Thymus (tissue), 11 donors: ENCODE measurements around the gene PSAP. TPM values are rescaled to one million over a fixed set of nuclear protein-coding genes. Genes with fewer than 3 reads are reported as not detected.

ENCODE experiments used
- DNase-seq, 9 donors: peaks; one replicate each; pipeline ENCODE4 v3.0.0-alpha.2; 2013; ENCODE audit warnings: low spot score in 9 of 9, low read depth in 6 of 9, missing footprints in 1 of 9
- H3K27ac ChIP-seq, 2 donors: one replicate each; pipeline ENCODE4 v1.5.1; 2013; ENCODE audit warnings: control low read depth in 1 of 2, low read depth in 1 of 2, low read length in 1 of 2, mild to moderate bottlenecking in 1 of 2, moderate library complexity in 1 of 2
- H3K27me3 ChIP-seq, 2 donors: one replicate each; pipeline ENCODE4 v1.5.1; 2013; ENCODE audit warnings: low read length in 1 of 2; ENCODE audit not compliant: control insufficient read depth in 2 of 2, insufficient read depth in 1 of 2
- H3K36me3 ChIP-seq, 2 donors: one replicate each; pipeline ENCODE4 v1.5.1; 2013; ENCODE audit warnings: low read length in 1 of 2, mild to moderate bottlenecking in 1 of 2, moderate library complexity in 1 of 2; ENCODE audit not compliant: control insufficient read depth in 2 of 2, insufficient read depth in 2 of 2
- H3K4me1 ChIP-seq, 2 donors: one replicate each; pipeline ENCODE4 v1.5.1; 2013; ENCODE audit warnings: low read length in 2 of 2; ENCODE audit not compliant: control insufficient read depth in 2 of 2, insufficient read depth in 2 of 2
- H3K4me3 ChIP-seq, 2 donors: one replicate each; pipeline ENCODE4 v1.5.1; 2013; ENCODE audit warnings: low read length in 2 of 2, control low read depth in 1 of 2, mild to moderate bottlenecking in 1 of 2
- H3K9me3 ChIP-seq, 2 donors: one replicate each; pipeline ENCODE4 v1.5.1; 2013; ENCODE audit warnings: low read length in 1 of 2, mild to moderate bottlenecking in 1 of 2; ENCODE audit not compliant: control insufficient read depth in 2 of 2, insufficient read depth in 1 of 2
- WGBS: extraction: QIAGEN DNeasy Blood & Tissue Kit; methylation state at CpG from one replicate; pipeline ENCODE4 v1.1.7; 2013; 5-methylcytosine and 5-hydroxymethylcytosine counted together
- polyA plus RNA-seq: library from polyadenylated mRNA; stranded (reverse); fragments of 200-250 nt; gene quantifications from one replicate; pipeline ENCODE4 v1.2.3, GENCODE V29; 2013
- total RNA-seq: library from RNA; stranded (reverse); fragments of 120-200 nt; gene quantifications from one replicate; pipeline ENCODE4 v1.2.4, GENCODE V29; 2013
- donor health status: healthy.

The PSAP gene
- total and polyA plus RNA-seq, 2 donors = 579 to 613 TPM

DNA sequence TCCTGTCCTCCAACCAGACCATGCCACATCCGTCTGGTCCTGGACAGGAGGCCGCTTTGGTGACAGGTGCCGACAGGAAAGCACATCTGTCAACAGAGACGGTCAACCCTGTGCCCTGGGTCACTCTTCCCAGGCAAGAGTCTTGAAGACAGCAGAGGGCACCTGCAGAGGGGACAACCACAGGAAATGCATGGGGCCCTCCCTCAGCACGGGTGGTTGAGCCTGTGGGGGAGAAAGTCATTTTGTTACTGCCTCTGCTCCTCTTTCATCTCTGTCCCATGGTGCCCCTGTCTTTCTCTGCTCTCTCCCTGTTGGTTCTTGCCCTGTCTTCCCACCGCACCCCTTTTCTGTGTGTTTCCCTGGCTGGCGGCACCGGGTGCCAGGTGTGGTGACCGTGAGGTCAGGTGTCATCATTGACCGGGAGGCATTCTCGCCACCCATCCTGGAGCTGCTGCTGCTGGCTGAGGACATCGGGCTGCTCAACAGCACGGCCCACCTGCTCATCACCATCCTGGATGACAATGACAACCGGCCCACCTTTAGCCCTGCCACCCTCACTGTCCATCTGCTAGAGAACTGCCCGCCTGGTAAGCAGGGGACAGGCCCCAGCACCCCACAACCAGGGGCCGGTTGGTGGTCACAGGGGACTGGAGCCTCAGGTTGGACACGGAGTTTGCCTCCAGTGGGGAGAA is 60.2 kb downstream of the PSAP start:
- 45% methylated on average over 17 of the region's 17 CpGs for WGBS

DNA sequence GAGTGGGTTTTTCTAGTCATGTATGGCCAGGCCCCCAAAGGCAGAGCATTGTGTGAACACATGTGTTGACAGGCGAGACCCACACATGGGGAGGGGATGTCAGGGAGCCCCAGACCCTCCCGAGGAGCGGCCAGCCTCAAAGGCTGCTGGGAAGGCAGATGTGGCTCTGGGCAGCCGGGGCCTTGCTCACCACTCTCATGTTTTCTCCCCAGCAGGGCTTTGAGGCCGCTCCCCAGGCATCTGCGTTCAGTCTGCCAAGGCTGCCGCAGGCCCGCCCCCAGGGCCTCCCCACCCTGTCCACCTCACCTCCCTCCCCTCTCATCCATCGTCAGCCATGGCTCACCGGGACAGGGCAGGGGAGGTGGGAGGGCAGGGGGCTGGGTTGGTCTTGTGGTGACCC is 61.2 kb downstream of the PSAP start:
- H3K4me1 ChIP-seq = peaks cover 6 to 13% of the 10 kb centered on the region in 2 donors
- H3K27me3 ChIP-seq = no peaks in the 10 kb centered on the region
- H3K4me3 ChIP-seq = no peak overlapping the region
- DNase-seq = no peak
- H3K27ac ChIP-seq = no peak overlapping the region
- 98% methylated on average over 10 of the region's 10 CpGs for WGBS
- H3K9me3 ChIP-seq = no peaks in the 10 kb centered on the region
- no peaks in the 10 kb centered on the region for H3K36me3 ChIP-seq

More for the DNA sequence above, 60.2 kb downstream of the PSAP start:
- H3K9me3 ChIP-seq = no peaks in the 10 kb centered on the region
- no peaks in the 10 kb centered on the region for H3K36me3 ChIP-seq
- peak in 1 of 9 donors; percentile 56 for DNase-seq
- H3K27ac ChIP-seq = no peak overlapping the region
- H3K4me1 ChIP-seq = peaks cover 6 to 13% of the 10 kb centered on the region in 2 donors
- H3K27me3 ChIP-seq = no peaks in the 10 kb centered on the region
- H3K4me3 ChIP-seq = no peak overlapping the region

DNA sequence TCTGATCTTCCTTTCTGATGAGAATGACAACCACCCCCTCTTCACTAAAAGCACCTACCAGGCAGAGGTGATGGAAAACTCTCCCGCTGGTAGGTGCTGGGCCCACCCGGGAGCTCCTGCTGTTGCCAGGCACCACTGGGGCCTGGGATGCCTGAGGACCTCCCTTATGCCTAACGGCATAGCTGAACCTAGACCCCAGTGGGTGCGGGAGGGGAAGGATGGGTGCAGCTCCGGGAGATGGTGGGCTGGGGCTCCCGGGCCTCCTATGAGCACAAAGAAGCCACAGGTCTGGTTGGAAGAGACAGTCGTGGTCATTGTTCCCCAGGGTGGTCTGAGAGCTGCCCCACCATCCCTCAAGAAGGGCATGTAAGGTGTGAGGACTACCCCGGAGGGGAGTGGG is 62.1 kb downstream of the PSAP start:
- WGBS = 97% methylated on average over 8 of the region's 8 CpGs
- Histone ChIP-seq H3K9me3 (no peaks in the 10 kb centered on the region), H3K27ac (no peak overlapping the region), H3K27me3 (no peaks in the 10 kb centered on the region), H3K36me3 (no peaks in the 10 kb centered on the region), H3K4me1 (peaks cover 6 to 13% of the 10 kb centered on the region in 2 donors), H3K4me3 (no peak overlapping the region)
- DNase-seq = no peak

DNA sequence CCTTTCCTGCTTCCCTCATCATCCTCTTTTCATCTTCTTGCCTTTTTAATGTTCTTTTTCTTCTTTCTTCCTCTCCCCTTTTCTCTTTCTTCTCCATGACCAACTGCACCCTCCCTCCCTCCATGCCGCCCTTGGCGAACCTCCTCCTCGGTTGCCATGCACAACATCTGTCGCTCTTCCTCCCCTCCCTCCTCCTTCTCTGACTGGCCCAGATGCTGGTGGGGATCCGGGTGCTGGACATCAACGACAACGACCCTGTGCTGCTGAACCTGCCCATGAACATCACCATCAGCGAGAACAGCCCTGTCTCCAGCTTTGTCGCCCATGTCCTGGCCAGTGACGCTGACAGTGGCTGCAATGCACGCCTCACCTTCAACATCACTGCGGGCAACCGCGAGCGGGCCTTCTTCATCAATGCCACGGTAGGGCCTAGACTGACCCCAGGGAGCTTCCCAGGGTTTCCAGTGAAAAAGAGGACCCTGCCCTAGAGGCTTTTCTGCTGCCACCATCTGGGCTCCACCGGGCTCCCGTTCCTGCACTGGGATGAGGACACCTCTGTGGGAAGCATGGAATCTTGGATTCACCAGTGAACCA is 66.3 kb downstream of the PSAP start:
- Histone ChIP-seq H3K36me3 (no peaks in the 10 kb centered on the region), H3K9me3 (no peaks in the 10 kb centered on the region), H3K27me3 (no peaks in the 10 kb centered on the region), H3K4me1 (peaks cover 11 to 37% of the 10 kb centered on the region in 2 donors), H3K4me3 (no peak overlapping the region), H3K27ac (no peak overlapping the region)
- WGBS = 96% methylated on average over 18 of the region's 18 CpGs
- no peak for DNase-seq

DNA sequence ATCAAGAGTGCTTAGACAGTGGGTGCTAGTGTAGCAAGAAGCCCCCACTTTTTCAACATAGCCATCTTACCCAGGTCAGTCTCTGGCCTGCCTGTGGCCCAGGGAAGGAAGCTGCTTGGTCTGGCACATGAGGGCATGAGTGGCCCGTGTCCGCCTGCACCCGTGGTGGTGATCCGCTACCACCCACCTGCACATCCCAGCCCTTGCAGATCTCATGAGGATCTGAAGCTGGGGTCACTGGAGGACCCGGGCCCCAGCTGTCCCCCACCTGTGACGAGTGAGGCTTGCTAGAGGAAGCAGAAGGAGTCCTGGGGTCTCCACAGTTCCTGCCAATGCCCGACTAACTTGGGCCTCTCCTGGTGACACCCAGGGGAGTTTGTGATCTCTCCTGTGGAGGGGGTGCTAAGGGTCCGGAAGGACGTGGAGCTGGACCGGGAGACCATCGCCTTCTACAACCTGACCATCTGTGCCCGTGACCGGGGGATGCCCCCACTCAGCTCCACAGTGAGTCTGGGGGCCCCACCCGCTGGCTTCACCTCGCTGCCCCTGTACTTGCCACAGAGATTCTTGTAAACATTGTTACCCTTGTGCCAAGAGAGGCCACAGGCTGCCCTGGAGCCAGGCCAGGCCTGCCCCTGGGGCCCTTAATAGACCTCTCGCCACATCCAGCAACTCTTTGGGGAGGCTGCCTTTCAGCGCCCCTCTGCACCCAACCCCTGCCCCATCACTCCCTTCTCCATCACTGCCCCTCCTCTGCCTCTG is 67.0 kb downstream of the PSAP start:
- peaks cover 11 to 44% of the 10 kb centered on the region in 2 donors for H3K4me1 ChIP-seq

DNA sequence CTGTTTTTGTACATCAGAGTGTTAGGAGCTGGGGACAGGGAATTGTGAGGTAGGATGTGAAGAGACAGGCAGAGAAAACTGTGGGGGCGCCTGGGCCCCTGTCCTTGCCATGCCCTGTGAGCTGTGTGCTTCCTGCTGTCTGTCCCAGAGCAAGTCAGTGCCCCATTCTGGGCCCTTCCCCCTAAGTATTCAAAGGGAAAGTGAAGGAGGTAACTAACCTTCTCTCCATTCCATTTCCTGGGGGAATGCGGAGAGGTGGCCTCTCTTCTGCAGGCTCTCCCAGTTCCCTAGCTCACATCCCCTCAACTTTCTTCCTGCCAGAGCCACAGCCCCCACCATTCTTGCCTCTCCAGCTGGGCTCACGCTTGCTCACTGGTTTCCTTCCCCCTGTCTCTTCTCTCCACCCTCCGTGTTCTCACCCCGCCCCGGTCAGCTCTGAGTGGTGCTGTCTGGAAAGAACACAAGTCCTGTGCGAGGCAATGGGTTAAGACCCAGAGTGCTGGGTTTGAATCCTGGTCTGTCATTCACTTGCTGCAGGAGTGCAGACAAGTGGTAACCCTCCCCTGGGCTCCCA is 68.0 kb downstream of the PSAP start:
- 25% methylated on average over 7 of the region's 7 CpGs for WGBS
- Histone ChIP-seq H3K4me1 (peaks cover 11 to 46% of the 10 kb centered on the region in 2 donors), H3K9me3 (no peaks in the 10 kb centered on the region), H3K4me3 (no peak overlapping the region), H3K27ac (no peak overlapping the region), H3K27me3 (no peaks in the 10 kb centered on the region), H3K36me3 (no peaks in the 10 kb centered on the region)
- DNase-seq = no peak

More for the DNA sequence above, 67.0 kb downstream of the PSAP start:
- H3K27ac ChIP-seq = no peak overlapping the region
- H3K9me3 ChIP-seq = no peaks in the 10 kb centered on the region
- DNase-seq = no peak
- no peaks in the 10 kb centered on the region for H3K27me3 ChIP-seq
- no peaks in the 10 kb centered on the region for H3K36me3 ChIP-seq
- no peak overlapping the region for H3K4me3 ChIP-seq
- 90% methylated on average over 17 of the region's 17 CpGs for WGBS

DNA sequence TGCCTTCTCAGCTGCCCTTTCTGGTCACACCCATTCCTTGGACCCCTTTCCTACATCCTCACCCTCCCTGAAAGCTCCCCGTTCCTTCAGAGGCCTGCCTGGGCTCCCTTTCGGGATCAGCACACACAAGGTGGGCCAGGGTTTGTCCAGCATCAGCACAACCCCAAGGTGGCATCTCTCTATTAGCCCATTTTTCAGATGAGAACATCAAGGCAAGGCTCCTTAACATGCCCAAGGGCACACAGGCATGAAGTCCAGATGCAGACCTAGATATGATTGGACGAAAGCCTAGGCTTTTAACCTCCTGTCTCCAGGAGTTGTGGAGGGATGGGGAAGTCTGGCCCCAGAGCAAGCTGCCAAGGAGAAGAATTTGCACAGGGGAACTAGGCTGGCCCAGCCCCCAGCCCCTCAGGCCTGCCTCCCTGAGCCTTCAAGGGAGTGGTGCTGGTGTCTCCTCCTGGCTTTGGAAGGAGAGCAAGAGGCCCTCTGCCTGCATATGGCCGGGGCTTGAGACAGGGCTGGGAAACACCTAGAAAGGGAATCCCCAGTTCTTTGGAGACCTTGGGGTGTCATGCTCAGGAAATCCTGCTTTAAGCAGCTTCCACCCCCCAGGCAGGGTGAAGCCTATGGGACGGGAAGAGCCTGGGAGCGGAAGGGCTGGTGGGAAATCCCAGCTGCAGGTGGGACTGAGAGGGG is 68.7 kb downstream of the PSAP start:
- Histone ChIP-seq H3K27me3 (no peaks in the 10 kb centered on the region), H3K36me3 (no peaks in the 10 kb centered on the region), H3K27ac (no peak overlapping the region), H3K4me3 (no peak overlapping the region), H3K4me1 (peaks cover 11 to 46% of the 10 kb centered on the region in 2 donors), H3K9me3 (peaks cover 0 to 4% of the 10 kb centered on the region in 2 donors)
- 93% methylated on average over 6 of the region's 6 CpGs for WGBS
- DNase-seq = no peak

DNA sequence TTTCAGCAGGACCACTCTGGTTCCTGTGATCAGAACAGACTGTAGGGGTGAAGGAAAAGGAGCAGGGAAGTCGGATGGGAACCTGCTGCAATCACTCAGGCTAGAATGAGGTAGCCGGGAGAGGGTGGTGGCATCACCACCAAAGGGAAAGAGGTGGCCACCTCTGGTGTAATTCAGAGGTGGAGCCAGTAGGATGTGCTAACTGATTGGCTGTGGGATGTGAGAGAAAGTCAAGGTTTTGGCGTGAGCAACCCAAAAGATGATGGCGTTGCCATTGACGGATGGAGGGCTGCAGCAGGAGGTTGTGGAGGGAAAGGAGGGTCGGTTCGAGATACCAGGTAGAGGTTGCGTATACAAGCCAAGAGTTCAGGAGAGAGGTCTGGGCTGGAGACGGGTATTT is 70.3 kb downstream of the PSAP start:
- Histone ChIP-seq H3K4me3 (no peak overlapping the region), H3K27me3 (no peaks in the 10 kb centered on the region), H3K27ac (no peak overlapping the region), H3K9me3 (peaks cover 0 to 5% of the 10 kb centered on the region in 2 donors), H3K4me1 (peaks cover 11 to 59% of the 10 kb centered on the region in 2 donors), H3K36me3 (no peaks in the 10 kb centered on the region)
- DNase-seq = no peak
- WGBS = 96% methylated on average over 9 of the region's 9 CpGs
